Fibroblast of mammary gland (primary cell): Measurements from ENCODE around the gene PRM1.

Experiments
- DNase-seq: peaks from one replicate; pipeline ENCODE4 v3.0.0-alpha.2; 2010; ENCODE audit warnings: low read depth
- H3K4me3 ChIP-seq: 2 replicates; pipeline ENCODE4 v1.5.1; 2011; ENCODE audit warnings: low read depth, mild to moderate bottlenecking, low read length, moderate library complexity; ENCODE audit not compliant: control insufficient read depth
- TF ChIP-seq, protein P1 (sequence below): conservative IDR thresholded peaks from 2 replicates; pipeline ENCODE4 v1.5.1; 2011; ENCODE audit warnings: low read depth, low read length, inconsistent platforms; ENCODE audit not compliant: control insufficient read depth, insufficient read depth

PRM1 gene

DNA sequence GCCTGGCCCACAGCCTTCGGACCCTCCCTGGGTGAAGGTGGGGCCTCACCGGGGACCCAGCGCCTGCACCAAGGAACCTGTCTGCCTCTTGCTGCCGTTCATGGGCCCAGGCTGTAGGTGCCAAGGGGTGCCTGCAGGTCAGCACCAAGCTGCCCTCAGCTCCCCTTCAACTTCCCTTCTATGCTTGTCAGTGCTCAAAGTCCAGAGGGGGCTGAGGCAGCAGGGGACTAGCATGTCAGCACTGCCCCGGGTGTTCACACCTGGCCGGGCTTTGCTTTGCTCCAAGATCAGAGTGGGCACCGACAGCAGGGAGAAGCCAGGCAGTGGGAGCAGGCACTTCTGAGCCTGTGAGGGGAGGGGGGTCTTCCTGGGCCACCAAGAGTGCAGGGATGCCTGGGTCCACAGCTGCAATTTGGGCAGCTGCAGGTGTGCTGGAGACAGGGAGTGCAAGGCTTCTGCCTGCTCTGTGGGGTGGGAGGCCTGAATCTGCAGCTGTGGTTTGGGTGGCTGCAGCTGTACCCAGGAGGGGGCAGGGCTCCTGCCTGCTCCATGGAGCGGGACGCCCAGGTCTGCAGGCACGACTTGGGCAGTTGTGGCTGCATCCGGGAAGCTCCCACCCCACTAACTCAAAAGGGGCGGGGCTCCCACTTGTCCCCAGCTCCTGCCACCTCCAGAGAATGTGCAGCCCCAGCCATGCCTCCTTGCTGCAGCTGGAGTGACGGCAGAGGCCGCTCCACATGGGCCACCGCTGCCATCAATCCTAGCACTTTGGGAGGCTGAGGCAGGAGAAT lies 27.6 kb upstream of the PRM1 start:
- no peak for DNase-seq
- TF ChIP-seq, protein P1, sequence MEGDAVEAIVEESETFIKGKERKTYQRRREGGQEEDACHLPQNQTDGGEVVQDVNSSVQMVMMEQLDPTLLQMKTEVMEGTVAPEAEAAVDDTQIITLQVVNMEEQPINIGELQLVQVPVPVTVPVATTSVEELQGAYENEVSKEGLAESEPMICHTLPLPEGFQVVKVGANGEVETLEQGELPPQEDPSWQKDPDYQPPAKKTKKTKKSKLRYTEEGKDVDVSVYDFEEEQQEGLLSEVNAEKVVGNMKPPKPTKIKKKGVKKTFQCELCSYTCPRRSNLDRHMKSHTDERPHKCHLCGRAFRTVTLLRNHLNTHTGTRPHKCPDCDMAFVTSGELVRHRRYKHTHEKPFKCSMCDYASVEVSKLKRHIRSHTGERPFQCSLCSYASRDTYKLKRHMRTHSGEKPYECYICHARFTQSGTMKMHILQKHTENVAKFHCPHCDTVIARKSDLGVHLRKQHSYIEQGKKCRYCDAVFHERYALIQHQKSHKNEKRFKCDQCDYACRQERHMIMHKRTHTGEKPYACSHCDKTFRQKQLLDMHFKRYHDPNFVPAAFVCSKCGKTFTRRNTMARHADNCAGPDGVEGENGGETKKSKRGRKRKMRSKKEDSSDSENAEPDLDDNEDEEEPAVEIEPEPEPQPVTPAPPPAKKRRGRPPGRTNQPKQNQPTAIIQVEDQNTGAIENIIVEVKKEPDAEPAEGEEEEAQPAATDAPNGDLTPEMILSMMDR, result no peak
- H3K4me3 ChIP-seq, result no peak overlapping the region

DNA sequence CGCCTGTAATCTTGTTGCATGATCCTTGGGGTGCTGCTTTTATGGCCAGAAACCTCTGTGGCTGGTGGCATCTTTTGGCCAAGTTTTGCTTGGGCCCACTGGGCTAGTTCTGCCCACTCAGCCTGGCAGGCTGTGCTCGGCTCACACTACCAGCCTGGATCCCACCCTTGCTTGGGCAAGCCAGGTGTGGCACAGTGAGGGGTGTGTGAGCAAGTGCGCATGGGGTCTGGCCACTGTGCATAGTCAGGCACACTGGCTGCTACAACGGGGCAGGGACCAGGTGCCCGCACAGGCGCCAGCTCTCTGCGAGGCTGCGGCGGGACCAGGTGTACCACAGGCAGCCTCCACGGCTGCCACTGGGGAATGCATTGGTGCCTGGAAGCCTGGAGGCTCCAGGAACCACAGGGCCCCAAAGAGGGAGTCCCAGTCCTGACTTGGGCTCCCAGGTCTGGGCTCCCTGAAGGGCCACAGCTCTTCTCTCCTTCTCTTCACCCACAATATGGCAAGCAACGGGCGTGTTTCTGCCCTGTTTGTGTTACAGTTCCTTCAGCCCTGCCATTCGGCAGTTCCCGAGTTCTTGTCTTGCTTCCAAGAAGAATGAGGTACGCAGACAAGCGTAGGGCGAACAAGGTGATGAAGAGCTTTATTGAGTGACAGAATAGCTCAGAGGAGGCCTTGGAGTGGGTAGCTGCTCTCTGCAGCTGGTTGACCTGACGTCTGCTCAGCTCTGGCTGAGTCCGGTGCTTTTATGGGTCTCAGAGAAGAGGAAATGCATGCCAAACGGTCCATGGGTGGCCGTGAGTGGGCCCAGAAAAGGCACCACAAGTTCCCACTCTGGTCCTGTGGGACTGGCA lies 26.7 kb upstream of the PRM1 start:
- TF ChIP-seq, protein P1, result no peak
- H3K4me3 ChIP-seq, result no peak overlapping the region
- no peak for DNase-seq

DNA sequence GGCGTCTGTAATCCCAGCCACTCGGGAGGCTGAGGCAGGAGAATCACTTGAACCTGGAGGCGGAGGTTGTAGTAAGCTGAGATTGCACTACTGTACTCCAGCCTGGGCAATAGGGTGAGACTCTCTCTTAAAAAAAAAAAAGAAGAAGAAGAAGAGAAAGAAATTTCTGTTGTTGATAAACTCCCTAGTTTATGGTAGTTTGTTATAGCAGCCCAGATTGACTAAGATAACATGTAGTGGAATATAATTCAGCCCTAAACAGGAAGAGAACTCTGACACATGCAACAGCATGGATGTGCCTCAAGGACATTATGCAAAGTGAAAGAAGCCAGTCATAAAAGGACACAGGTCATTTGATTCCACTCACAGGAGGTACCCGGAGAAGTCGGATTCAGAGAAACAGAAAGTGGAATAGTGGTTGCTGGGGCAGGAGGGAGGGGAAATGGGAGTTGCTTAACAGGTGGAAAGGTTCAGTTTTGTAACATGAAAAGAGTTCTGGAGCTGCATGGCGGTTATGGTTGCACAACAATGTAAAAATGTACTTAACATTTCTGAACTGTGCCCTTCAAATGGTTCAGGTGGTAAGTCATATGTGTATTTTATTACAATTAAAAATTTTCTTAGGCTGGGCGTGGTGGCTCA lies 26.0 kb upstream of the PRM1 start:
- TF ChIP-seq, protein P1, result no peak
- H3K4me3 ChIP-seq, result no peak overlapping the region
- no peak for DNase-seq

DNA sequence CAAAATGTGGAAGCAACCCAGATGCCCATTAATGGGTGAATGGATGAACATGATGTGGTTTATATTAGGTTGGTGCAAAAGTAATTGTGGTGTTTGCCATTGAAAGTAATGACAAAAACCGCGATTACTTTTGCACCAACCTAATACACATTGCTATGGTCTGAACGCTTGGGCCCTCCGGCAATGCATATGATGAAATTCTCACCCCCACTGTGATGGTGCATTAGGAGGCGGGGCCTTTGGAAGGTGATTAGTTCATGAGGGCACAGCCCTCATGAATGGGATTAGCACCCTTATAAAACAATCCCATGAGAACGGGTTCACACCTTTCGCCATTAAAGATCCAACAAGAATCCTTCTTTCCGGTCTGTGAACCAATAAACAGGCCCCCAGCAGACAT lies 25.3 kb upstream of the PRM1 start:
- TF ChIP-seq, protein P1, result no peak
- no peak for DNase-seq
- no peak overlapping the region for H3K4me3 ChIP-seq

DNA sequence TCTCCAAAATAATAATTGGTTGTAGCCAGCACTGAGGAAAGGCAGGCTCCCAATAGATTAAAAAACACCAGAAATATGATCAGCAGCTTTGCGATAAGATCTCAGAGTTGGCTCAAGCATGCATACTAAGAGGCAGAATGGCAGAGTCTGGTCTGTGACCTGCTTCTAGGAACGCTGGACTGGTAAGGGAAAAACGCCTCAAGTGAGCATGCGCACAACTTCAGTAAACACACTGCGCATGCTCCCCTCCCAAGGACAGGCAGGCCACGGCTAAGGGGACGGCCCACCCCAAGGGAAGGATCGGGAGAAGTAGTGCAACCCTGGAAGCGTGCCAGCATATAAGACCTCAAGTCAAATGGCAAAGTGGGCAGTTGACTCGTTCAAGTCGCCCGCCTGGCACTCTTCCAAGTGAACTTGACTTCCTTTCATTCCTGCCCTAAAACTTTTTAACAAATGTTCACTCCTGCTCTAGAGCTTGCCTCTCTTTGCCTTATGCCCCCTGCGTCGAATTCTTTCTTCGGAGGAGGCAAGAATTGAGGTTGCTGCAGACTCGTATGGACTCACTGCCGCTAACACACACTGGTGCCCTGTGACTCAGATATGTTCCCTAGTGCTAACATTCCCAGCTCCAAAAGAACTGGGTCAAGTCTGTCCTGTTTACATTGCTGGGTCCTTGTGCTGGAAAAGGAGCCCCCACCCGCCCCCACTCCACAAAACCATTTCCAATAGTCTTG lies 22.4 kb upstream of the PRM1 start:
- no peak overlapping the region for H3K4me3 ChIP-seq
- no peak for DNase-seq

More for the DNA sequence above, 22.4 kb upstream of the PRM1 start:
- TF ChIP-seq, protein P1, result no peak
